ENCODE results near the gene NFATC3. TPM values are rescaled to one million over a fixed set of nuclear protein-coding genes. Genes with fewer than 3 reads are reported as not detected.

Gene NFATC3
- polyA plus RNA-seq, 3 donors: 14.3 to 21.8 (median 15.8) TPM

DNA sequence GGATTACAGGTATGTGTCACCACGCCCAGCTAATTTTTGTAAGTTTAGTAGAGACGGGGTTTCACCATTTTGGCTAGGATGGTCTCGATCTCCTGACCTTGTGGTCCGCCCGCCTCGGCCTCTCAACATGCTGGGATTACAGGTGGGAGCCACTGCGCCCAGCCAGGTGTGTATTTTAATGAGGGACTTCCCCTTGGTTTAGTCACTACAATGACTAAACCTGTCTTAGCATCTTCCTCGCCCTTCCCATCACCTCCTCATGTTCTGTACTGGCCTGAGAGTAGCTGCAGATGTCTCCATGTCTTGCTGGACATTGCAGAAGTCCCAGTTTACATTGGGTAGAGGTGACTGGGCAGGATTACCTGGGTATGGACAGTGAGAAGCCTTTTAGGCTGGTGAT is 188.7 kb downstream of the NFATC3 start:
- DNase-seq: no peak
- no peaks in the 10 kb centered on the region for H3K9me3 ChIP-seq (replicated peaks in 1 of 2; ENCODE audit: control insufficient read depth in 1 of 2, insufficient read depth in 1 of 2, low read length in 2 of 2)
- H3K4me1 ChIP-seq (ENCODE audit: control insufficient read depth in 1 of 2, insufficient read depth in 2 of 2, low read length in 2 of 2): no peaks in the 10 kb centered on the region
- TF ChIP-seq, protein P1, sequence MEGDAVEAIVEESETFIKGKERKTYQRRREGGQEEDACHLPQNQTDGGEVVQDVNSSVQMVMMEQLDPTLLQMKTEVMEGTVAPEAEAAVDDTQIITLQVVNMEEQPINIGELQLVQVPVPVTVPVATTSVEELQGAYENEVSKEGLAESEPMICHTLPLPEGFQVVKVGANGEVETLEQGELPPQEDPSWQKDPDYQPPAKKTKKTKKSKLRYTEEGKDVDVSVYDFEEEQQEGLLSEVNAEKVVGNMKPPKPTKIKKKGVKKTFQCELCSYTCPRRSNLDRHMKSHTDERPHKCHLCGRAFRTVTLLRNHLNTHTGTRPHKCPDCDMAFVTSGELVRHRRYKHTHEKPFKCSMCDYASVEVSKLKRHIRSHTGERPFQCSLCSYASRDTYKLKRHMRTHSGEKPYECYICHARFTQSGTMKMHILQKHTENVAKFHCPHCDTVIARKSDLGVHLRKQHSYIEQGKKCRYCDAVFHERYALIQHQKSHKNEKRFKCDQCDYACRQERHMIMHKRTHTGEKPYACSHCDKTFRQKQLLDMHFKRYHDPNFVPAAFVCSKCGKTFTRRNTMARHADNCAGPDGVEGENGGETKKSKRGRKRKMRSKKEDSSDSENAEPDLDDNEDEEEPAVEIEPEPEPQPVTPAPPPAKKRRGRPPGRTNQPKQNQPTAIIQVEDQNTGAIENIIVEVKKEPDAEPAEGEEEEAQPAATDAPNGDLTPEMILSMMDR (IDR thresholded peaks at IDR 0.05): no peak
- H4K20me1 ChIP-seq (ENCODE audit: insufficient read depth, low read length): peaks cover 55% of the 10 kb centered on the region
- no peak overlapping the region for H3K4me3 ChIP-seq (replicated peaks in 1 of 3; ENCODE audit: low read depth in 2 of 3, low read length in 3 of 3)
- H3K9me3 Mint-ChIP-seq: no peaks in the 10 kb centered on the region
- H3K27ac ChIP-seq (ENCODE audit: low read depth in 1 of 2, low read length in 2 of 2): no peak overlapping the region
- no peaks in the 10 kb centered on the region for H3K27me3 ChIP-seq (ENCODE audit: control insufficient read depth in 2 of 2, insufficient read depth in 2 of 2, low read length in 2 of 2)
- H3K4me3 Mint-ChIP-seq: no peak overlapping the region
- H3K4me1 Mint-ChIP-seq: peaks cover 6% of the 10 kb centered on the region
- intact Hi-C loops (cut with micrococcal nuclease): no loop called here
- peaks cover 45% of the 10 kb centered on the region for H3K79me2 ChIP-seq (ENCODE audit: insufficient read depth, low read length)
- peaks cover 12 to 63% of the 10 kb centered on the region in 2 donors for H3K36me3 ChIP-seq (replicated peaks in 1 of 2; ENCODE audit: control insufficient read depth in 1 of 2, insufficient read depth in 2 of 2, low read length in 2 of 2)
- no peak overlapping the region for H2AFZ ChIP-seq (ENCODE audit: insufficient read depth, low read depth, low read length, poor library complexity, severe bottlenecking)
- no peak overlapping the region for H3K9ac ChIP-seq (ENCODE audit: insufficient read depth, low read length, poor library complexity, severe bottlenecking)
- no peak overlapping the region for H3K4me2 ChIP-seq (replicated peaks; ENCODE audit: extremely low read depth, low read length, poor library complexity, severe bottlenecking)
- peaks cover 44 to 71% of the 10 kb centered on the region in 2 donors for H3K36me3 Mint-ChIP-seq
- peaks cover 0 to 1% (median 0%) of the 10 kb centered on the region in 3 donors for H3K27me3 Mint-ChIP-seq (ENCODE audit: low read depth in 3 of 3)
- no peak overlapping the region for H3K27ac Mint-ChIP-seq
- WGBS (ENCODE audit: insufficient coverage): 100% methylated on average over 3 of the region's 8 CpGs

DNA sequence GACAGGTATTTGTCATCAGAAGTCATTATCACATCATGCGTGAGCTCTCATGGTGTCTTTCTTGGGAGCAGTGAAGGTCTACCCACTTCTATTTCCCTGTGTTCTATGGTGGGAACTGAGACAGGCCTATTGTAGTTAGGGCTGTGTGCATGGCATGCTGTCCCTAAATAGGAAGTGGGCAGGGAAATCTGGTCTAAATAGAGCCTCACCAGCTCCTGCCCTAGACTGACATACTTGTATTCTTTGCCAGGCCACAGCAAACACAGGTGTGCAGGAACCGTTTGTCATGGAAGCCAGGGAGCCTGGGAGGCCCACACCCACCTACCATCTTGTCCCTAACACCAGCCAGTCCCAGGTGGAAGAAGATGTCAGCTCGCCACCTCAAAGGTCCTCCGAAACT is 189.3 kb downstream of the NFATC3 start:
- Histone ChIP-seq H3K4me2 (replicated peaks; ENCODE audit: extremely low read depth, low read length, poor library complexity, severe bottlenecking) (no peak overlapping the region), H4K20me1 (ENCODE audit: insufficient read depth, low read length) (peaks cover 50% of the 10 kb centered on the region), H3K9ac (ENCODE audit: insufficient read depth, low read length, poor library complexity, severe bottlenecking) (no peak overlapping the region), H3K27me3 (ENCODE audit: control insufficient read depth in 2 of 2, insufficient read depth in 2 of 2, low read length in 2 of 2) (no peaks in the 10 kb centered on the region), H3K36me3 (replicated peaks in 1 of 2; ENCODE audit: control insufficient read depth in 1 of 2, insufficient read depth in 2 of 2, low read length in 2 of 2) (peaks cover 12 to 61% of the 10 kb centered on the region in 2 donors), H3K79me2 (ENCODE audit: insufficient read depth, low read length) (peaks cover 40% of the 10 kb centered on the region), H3K4me1 (ENCODE audit: control insufficient read depth in 1 of 2, insufficient read depth in 2 of 2, low read length in 2 of 2) (no peaks in the 10 kb centered on the region), H3K9me3 (replicated peaks in 1 of 2; ENCODE audit: control insufficient read depth in 1 of 2, insufficient read depth in 1 of 2, low read length in 2 of 2) (no peaks in the 10 kb centered on the region), H3K4me3 (replicated peaks in 1 of 3; ENCODE audit: low read depth in 2 of 3, low read length in 3 of 3) (no peak overlapping the region), H2AFZ (ENCODE audit: insufficient read depth, low read depth, low read length, poor library complexity, severe bottlenecking) (no peak overlapping the region), H3K27ac (ENCODE audit: low read depth in 1 of 2, low read length in 2 of 2) (no peak overlapping the region)
- TF ChIP-seq, protein P1 (IDR thresholded peaks at IDR 0.05): no peak
- intact Hi-C loops (cut with micrococcal nuclease): no loop called here
- Mint-ChIP-seq H3K27me3 (ENCODE audit: low read depth in 3 of 3) (peaks cover 0 to 1% (median 0%) of the 10 kb centered on the region in 3 donors), H3K36me3 (peaks cover 40 to 70% of the 10 kb centered on the region in 2 donors), H3K27ac (peak overlapping the region in 1 of 7 donors; percentile 41), H3K4me3 (no peak overlapping the region), H3K9me3 (no peaks in the 10 kb centered on the region), H3K4me1 (peaks cover 6% of the 10 kb centered on the region)
- 89% methylated on average over 3 of the region's 4 CpGs for WGBS (ENCODE audit: insufficient coverage)
- no peak for DNase-seq

All from CD14-positive monocyte (primary cell).